Renal cortex interstitium (tissue), 11 donors: ENCODE results near the gene ADAMTS14. TPM values are rescaled to one million over a fixed set of nuclear protein-coding genes. Genes with fewer than 3 reads are reported as not detected.
A peak's percentile ranks its signal among the peaks of the same experiment; 100 is the strongest.
"Not testable (repeated sequence)": the region's sequence is repeated elsewhere in the genome, so short reads cannot be mapped to it uniquely, and the experiment has no call there.

Experiments used
- DNase-seq, 11 donors: peaks; one replicate each; pipeline ENCODE4 v3.0.0-alpha.2; 2013; ENCODE audit warnings: low read depth in 9 of 11, low spot score in 4 of 11; ENCODE audit errors: extremely low read depth in 1 of 11
- polyA plus RNA-seq, 3 donors: library from polyadenylated mRNA; unstranded; fragments of 120-200 nt; gene quantifications; one replicate each; pipeline ENCODE4 v1.2.1, GENCODE V29; 2013; ENCODE audit not compliant: insufficient read length in 3 of 3

The ADAMTS14 gene
- polyA plus RNA-seq, 3 donors = 1.1 to 2.0 (median 1.2) TPM

DNA sequence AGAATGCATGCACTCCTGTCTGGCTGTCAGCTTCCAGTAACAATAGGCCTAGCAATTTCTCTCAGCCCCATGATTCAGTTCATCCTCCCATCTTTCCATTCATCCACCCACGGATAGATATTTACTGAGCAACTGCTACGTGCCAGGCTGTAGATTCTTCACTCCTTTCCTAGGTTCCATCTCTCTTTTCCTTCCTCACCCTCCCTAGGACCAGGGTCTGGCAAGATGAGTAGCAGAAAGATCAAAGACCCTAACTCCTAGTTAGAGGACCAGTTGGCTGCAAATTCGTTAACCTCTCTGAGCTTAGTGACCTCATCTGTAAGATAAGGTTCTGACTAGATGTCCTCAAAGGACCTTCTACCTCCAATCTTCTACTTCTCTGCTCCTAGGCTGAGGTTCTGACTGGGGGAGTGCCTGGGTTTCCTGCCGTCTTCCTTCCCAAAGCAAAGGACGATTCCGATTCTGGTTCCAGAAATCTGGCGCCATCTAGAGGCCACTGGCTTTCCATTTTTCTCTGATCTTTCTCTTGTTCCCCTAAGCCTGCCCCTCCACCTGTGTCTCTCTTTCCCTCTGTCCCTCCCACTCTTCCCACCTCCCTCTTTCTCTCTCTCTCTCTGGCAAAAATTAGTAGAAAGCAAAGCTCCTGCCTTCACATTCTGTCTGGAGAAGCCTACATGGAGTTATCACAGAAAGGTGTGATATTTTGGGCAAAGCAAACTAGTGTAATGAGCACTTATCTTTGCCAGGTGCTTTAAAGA lies 86.6 kb downstream of the ADAMTS14 start:
- peak; percentile 49 to 80 (median 70) for DNase-seq

DNA sequence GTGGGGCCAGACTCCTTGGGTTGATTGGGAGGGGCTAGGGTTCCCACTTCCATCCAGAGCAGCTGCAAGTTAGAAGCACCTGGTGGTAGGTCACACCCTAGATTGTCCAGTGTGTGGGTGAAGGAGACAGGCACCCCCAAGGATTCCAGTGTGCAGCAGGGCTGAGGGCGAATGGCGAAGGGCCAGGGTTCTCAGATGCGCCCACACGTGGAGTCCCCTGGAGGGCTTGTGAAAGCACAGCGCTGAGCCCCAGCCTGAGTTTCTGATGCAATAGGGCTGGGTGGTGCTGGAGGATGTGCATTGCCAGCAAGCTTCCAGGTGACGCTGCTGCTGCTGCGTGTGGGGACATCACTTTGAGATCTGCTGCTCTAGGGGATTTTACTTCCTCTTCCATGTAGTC lies 87.5 kb downstream of the ADAMTS14 start:
- no peak for DNase-seq

DNA sequence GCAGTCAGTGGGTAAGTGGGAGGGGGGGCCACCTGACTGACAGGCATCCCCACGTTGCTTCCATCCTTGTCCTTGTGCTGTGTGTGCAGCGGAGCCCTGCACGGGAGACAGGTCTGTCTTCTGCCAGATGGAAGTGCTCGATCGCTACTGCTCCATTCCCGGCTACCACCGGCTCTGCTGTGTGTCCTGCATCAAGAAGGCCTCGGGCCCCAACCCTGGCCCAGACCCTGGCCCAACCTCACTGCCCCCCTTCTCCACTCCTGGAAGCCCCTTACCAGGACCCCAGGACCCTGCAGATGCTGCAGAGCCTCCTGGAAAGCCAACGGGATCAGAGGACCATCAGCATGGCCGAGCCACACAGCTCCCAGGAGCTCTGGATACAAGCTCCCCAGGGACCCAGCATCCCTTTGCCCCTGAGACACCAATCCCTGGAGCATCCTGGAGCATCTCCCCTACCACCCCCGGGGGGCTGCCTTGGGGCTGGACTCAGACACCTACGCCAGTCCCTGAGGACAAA lies 88.0 kb downstream of the ADAMTS14 start:
- no peak for DNase-seq

DNA sequence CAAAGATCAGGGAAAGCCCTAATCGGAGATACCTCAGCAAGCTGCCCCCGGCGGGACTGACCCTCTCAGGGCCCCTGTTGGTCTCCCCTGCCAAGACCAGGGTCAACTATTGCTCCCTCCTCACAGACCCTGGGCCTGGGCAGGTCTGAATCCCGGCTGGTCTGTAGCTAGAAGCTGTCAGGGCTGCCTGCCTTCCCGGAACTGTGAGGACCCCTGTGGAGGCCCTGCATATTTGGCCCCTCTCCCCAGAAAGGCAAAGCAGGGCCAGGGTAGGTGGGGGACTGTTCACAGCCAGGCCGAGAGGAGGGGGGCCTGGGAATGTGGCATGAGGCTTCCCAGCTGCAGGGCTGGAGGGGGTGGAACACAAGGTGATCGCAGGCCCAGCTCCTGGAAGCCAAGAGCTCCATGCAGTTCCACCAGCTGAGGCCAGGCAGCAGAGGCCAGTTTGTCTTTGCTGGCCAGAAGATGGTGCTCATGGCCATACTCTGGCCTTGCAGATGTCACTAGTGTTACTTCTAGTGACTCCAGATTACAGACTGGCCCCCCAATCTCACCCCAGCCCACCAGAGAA lies 88.8 kb downstream of the ADAMTS14 start:
- peak in 8 of 11 donors; percentile 36 to 68 (median 50) for DNase-seq

DNA sequence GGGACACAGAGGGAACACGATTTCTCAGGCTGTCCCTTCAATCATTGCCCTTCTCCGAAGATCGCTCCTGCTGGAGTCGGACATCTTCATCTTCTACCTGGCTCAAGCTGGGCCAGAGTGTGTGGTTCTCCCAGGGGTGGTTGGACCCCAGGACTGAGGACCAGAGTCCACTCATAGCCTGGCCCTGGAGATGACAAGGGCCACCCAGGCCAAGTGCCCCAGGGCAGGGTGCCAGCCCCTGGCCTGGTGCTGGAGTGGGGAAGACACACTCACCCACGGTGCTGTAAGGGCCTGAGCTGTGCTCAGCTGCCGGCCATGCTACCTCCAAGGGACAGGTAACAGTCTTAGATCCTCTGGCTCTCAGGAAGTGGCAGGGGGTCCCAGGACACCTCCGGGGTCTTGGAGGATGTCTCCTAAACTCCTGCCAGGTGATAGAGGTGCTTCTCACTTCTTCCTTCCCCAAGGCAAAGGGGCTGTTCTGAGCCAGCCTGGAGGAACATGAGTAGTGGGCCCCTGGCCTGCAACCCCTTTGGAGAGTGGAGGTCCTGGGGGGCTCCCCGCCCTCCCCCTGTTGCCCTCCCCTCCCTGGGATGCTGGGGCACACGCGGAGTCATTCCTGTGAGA lies 89.5 kb downstream of the ADAMTS14 start:
- no peak for DNase-seq

DNA sequence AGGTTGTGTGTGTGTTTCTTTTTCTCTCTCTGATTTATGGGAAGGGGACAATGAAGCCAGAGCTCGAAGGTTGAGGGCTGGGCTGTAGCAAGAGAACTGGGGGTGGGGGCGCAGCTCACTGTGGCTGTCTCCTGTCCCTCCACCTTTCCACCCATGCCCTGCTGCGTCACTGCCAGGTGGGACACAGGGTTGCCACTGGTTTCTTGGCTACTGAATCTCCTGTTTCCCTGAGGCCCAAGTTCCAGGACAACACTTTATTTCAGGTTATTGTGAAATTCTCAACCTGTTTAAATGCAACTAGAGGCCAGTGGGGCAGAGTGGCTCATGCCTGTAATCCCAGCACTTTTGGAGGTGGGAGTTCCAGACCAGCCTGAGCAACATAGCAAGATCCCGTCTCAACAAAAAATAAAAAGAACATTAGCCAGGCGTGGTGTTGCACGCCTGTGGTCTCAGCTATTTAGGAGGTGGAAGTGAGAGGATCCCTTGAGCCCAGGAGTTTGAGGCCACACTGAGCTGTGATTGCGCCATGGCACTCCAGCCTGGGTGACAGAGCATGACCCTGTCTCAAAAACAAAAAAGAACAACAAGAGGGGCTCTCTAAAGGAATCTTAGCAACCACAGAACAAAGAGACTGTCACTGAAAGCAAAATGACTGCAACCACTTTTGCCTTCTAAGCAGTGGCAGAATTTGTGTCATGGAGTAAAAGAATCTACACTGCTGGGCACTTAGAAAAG lies 90.3 kb downstream of the ADAMTS14 start:
- DNase-seq = no peak

DNA sequence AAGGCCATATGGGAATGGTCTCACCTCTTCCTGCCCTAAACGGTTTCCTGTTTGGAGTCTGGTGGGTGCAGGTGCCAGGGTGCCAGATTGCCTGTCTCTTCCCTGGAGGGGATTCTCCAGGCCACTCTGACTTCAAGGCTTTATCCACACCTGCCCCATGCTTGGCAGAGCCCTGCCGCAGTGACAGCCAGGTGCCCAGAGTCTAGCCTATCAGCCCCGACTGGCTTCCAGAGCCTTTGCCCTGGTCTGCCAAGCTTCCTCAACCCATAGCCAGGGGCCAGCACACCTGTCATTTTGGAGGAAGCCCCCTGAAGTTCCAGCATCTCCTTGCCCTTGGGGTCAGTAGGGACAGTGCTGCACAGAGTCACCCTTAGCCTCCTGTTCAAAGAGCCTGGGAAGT lies 91.3 kb downstream of the ADAMTS14 start:
- DNase-seq = no peak

DNA sequence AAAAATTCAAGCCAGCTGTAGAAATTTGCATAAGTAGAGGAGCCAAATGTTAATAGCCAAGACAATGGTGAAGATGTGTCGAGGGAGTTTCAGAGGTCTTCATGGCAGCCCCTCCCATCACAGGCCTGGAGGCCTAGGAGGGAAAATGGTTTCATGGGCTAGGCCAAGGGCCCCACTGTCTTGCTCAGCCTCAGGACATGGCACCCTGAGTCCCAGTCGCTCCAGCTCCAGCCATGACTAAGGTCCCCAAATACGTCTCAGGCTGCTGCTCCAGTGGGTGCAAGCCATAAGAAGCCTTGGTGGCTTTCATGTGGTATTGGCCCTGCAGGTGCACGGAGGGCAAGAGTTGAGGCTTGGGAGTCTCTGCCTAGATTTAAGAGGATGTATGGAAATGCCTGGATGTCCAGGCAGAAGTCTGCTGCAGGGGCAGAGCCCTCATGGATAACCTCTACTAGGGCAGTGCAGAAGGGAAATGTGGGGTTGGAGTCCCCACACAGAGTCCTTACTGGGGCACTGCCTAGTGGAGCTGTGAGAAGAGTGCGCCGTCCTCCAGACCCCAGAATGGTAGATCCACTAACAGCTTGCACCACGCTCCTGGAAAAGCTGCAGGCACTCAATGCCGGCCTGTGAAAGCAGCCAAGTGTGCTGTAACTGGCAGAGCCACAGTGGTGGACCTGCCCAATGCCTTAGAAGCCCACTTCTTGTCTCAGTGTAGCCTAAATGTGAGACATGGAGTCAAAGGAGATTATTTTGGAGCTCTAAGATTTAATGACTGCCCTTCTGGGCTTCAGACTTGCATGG lies 93.7 kb downstream of the ADAMTS14 start:
- no peak for DNase-seq

DNA sequence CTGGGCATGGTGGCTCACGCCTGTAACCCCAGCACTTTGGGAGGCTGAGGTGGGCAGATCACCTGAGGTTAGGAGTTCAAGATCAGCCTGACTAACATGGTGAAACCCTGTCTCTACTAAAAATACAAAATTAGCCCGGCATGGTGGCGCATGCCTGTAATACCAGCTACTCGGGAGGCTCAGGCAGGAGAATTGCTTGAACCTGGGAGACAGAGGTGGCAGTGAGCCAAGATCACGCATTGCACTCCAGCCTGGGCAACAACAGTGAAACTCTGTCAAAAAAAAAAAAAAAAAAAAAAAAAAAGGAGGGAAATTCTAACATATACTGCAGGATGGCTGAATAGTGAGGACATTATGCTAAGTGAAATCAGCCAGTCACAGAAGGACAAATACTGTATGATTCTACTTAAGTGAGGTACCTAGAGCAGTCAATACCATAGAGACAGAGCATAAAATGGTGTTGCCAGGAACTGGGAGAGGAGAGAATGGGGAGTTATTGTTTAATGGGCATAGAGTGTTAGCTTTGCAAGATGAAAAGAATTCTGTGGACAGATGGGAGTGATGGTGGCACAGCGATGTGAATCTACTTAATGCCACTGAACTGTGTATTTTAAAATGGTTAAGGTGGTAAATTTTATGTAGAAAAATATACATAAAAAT lies 95.8 kb downstream of the ADAMTS14 start:
- not testable (repeated sequence) for DNase-seq

DNA sequence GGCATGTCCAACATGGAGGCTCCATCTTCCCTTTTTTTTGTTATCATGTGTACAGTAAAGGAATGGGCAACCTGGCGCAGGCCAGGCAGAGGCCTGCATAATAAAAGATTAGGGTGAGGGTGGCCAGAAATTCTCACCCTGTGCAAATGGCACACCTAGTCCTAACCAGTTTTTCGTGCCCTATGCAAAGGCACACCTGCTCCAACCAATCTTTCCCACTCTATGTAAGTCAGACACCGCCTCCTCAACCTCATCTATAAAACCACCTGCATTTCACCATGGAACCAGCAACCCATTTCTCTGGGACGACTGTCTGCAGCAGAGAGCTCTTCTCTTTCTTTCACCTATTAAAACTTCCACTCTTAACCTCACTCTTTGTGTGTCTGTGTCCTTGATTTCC lies 96.8 kb downstream of the ADAMTS14 start:
- DNase-seq = no peak

DNA sequence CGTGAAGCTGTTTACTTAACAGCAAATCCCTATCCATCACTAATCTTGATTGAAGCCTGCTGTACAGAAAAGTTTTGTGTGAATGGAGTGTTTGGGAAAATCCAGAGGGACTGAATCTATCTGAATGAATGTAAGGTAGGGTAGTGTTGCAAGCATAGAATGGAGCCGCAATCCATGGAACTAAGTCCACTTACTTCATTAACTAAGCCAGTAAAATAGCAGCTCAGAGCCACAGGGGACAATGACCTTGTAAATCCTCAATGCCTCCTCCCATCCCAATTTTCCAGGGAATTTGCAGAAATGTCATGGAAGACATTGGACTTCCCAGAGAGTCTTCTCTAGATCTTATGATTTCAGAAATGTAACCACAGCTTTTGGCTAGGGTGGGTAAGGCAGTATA lies 97.7 kb downstream of the ADAMTS14 start:
- no peak for DNase-seq

DNA sequence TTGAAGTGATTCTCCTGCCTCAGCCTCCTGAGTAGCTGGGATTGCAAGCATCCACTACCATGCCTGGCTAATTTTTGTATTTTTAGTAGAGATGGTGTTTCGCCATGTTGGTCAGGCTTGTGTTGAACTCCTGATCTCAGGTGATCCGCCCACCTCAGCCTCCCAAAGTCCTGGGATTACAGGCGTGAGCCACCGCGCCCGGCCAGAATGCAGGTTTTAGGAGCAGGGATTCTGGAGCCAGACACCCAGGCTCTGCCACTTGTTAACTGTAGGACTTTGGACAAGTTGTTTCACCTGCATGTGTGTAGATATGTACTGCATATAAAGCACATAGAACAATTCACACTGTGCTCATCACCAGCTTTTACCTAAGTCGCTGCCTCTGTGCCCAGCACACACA lies 98.2 kb downstream of the ADAMTS14 start:
- DNase-seq = not testable (repeated sequence)

DNA sequence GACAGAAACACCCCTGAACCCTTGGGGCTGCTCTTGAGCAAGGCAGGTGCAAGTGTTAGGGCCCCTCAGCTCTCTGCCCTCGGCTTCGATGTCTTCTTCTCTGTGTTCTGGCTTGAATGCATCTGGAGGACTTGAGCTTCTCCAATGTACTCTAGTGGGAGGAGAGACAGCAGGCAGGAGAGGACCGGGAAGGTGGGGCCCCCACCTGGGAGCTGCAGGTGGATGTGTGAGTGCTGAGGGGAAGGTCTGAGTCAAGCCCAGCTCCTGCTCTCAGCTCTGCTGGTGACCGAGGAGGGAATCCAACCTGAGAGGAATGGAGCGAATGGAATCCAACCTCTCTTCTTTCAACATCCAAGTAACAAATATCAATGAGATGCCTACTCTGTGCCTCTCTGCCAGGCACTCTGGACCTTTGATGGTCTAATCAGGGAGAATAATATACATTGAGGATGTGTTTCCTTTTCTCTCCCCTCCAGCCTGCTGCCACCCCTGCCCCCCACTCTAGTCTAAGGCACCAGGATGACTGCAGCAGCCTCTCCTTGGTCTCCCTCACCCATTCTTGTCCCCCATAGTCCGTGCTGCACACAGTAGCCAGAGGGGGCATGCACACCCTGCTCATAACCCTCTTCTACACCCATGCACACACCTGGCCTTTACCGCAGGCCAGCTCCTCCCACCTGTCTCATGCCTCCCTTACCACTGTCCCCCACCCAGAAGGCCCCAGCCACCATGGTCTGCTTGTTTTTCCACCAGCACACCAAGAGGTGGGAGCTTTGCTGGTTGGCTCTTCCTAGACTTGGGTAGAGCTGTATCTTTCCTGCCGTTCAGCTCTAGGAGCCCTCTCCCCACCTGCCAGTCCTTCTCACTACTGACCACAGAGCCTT lies 99.2 kb downstream of the ADAMTS14 start:
- DNase-seq = no peak

DNA sequence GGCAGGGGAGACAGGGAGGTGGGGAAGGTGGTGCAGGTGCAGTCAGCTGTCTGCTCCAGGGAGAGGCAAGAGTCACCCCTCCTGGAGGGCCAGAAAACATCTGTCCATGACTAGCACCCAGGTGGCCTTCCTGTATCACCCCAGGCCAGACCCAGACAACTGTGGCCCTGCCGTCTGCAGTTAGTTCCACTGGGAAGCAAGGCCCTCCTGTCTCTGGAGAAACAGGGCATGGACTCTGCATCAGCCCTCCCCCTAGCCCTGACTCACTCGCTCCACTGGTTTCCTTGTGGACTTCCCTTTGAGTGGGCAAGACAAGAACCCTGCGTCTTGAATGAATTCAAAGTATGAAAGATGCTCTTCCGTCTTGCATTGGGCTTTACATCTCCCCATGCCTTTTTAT lies 100.3 kb downstream of the ADAMTS14 start:
- no peak for DNase-seq

DNA sequence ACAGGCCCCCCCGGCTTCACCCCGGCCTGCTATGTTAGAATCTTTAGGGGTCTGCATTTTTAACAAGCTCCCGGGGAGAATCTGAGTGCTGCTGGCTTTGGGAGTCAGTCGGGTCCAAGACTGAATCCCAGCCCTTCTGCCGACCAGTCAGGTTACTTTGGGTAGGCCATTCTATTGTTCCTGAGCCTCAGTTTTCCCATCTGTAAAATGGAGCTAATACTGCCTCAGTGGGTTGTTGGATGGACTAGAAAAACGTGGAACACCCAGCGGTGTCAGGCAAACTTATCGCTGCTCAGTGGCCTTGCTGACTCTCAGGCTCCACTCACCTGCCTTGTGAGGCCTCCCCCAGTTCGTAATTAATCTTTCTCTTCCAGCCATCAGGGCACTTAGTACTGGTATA lies 101.2 kb downstream of the ADAMTS14 start:
- DNase-seq = no peak

DNA sequence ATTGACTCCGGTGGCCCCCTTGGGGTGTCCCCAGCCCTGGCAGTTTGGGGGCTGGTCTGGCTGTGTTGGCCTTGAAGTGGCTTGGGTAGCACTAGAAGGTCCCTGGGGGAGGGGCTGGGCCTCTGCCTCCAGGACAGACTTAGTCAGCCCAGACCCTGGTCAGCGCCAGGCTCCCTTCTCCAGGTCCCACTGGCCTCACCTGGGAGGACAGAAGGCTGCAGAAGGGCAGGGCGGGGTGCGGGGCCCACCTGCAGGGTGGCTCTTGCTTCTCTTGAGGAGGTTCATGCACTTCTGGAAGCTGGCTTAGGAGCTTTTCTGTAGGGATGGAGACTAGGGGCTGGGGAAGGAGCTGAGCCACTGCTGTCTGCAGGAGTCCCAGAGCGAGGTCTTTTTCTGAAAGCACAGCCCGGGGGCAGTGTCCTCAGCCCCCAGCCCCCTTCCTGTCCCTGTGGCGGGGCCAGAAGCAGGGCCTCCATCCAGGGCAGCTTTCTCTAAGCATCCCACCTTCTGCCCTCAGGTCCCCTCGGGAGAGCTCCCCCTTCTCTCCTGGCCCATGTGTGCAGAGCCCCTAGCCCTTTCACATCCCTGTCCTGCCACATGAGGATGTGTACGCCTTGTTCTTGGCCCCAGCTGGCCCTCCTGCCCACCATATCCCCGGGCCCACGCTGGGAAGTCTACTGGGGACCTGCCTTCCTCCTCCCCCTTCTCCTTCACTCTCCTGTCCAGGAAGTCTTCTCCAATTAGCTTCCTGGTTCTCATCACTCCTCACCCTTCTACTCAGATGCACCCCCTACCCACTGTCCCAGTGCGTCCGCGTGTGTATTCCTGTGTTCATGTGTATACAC lies 101.9 kb downstream of the ADAMTS14 start:
- no peak for DNase-seq
